ENCODE measurements around the gene OR5T2. TPM values are rescaled to one million over a fixed set of nuclear protein-coding genes. Genes with fewer than 3 reads are reported as not detected.

The OR5T2 gene
- not detected in 2 replicates for total RNA-seq (2014; rRNA removed; shearing (Covaris generic))

DNA sequence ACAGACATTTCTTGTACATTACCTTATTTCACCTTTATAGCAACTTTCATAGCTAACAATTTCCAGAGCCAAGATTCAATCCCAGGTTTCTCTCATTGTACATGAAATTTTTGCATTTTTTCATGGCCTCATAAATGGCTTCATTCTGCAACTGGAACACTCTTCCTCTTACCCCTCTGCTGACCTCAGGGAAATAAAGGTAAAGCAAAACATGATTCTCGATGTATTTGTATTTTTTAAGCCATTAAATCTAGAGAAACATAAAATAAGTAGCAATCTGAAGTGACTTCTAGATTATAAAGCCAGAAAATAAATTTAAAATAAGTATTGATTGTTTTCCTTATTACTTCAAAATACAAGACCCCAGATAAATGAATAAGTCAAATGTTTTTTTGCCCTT lies at the start of gene OR5T2:
Gene OR5T2, minus strand, starts transcription at position 101 of the 400 bp plus-strand sequence. CDS start 1,193 bp downstream, outside the sequence.

GRCh38 chr11:56273854-56274253 lies 39.8 kb upstream of the OR5T2 start, which contains the start of gene OR5T1:
Gene OR5T1, plus strand, starts transcription at chr11:56274154. Its CDS starts 1,485 bp downstream, at chr11:56275639.

GRCh38 chr11:56251954-56252353 lies 17.9 kb upstream of the OR5T2 start, which contains the start of gene OR5T3:
Gene OR5T3, plus strand, starts transcription at chr11:56252254. Its CDS starts 0 bp downstream, at chr11:56252254.

Other genes starting within 250 kb of the OR5T2 start
- not detected in 2 replicates for gene OR5F1, start 239.6 kb downstream of the OR5T2 start, total RNA-seq (2014; rRNA removed; shearing (Covaris generic))
- not detected in 2 replicates for gene OR5AS1, start 206.6 kb downstream of the OR5T2 start, total RNA-seq (2014; rRNA removed; shearing (Covaris generic))
- gene OR8I2, start 140.9 kb downstream of the OR5T2 start, total RNA-seq (2014; rRNA removed; shearing (Covaris generic)), result not detected in 2 replicates
- not detected in 2 replicates for gene OR8H2, start 130.6 kb downstream of the OR5T2 start, total RNA-seq (2014; rRNA removed; shearing (Covaris generic))
- not detected in 2 replicates for gene OR8H3, start 111.9 kb downstream of the OR5T2 start, total RNA-seq (2014; rRNA removed; shearing (Covaris generic))
- not detected in 2 replicates for gene OR8J3, start 94.1 kb downstream of the OR5T2 start, total RNA-seq (2014; rRNA removed; shearing (Covaris generic))
- gene OR8K5, start 73.9 kb downstream of the OR5T2 start, total RNA-seq (2014; rRNA removed; shearing (Covaris generic)), result not detected in 2 replicates
- gene OR5J2, start 57.6 kb downstream of the OR5T2 start, total RNA-seq (2014; rRNA removed; shearing (Covaris generic)), result not detected in 2 replicates
- gene OR5T3, start 18.0 kb upstream of the OR5T2 start, total RNA-seq (2014; rRNA removed; shearing (Covaris generic)), result not detected in 2 replicates
- gene OR5T1, start 39.9 kb upstream of the OR5T2 start, total RNA-seq (2014; rRNA removed; shearing (Covaris generic)), result not detected in 2 replicates
- not detected in 2 replicates for gene OR8H1, start 58.0 kb upstream of the OR5T2 start, total RNA-seq (2014; rRNA removed; shearing (Covaris generic))
- not detected in 2 replicates for gene OR8K3, start 80.9 kb upstream of the OR5T2 start, total RNA-seq (2014; rRNA removed; shearing (Covaris generic))
- gene OR8K1, start 111.8 kb upstream of the OR5T2 start, total RNA-seq (2014; rRNA removed; shearing (Covaris generic)), result not detected in 2 replicates
- gene OR8J1, start 120.0 kb upstream of the OR5T2 start, total RNA-seq (2014; rRNA removed; shearing (Covaris generic)), result not detected in 2 replicates
- not detected in 2 replicates for gene OR8U1, start 141.4 kb upstream of the OR5T2 start, total RNA-seq (2014; rRNA removed; shearing (Covaris generic))
- gene OR5AL1, start 178.4 kb upstream of the OR5T2 start, total RNA-seq (2014; rRNA removed; shearing (Covaris generic)), result not detected in 2 replicates
- gene OR5M3, start 239.1 kb upstream of the OR5T2 start, total RNA-seq (2014; rRNA removed; shearing (Covaris generic)), result not detected in 2 replicates

Measured in A375 (cell line).